Activated T-helper 17 cell treated with anti-CD3 and anti-CD28 coated beads, Interleukin-2, amount 50 U/mL, for 72 hours (primary cell): ENCODE data around the gene AVP. TPM values are rescaled to one million over a fixed set of nuclear protein-coding genes. Genes with fewer than 3 reads are reported as not detected.
A peak's percentile ranks its signal among the peaks of the same experiment; 100 is the strongest.

Experiments
- ATAC-seq: fragments of 150-1000 bp; cut with Tn5 transposase; replicated peaks from 2 replicates; pipeline ENCODE4 v1.10.0; 2021; ENCODE audit warnings: mild to moderate bottlenecking, moderate library complexity
- H3K27ac Mint-ChIP-seq: one replicate; pipeline ENCODE4 v1.8.0; 2022; ENCODE audit warnings: mixed read lengths
- H3K27me3 Mint-ChIP-seq: one replicate; pipeline ENCODE4 v1.8.0; 2022; ENCODE audit warnings: mixed read lengths
- H3K36me3 Mint-ChIP-seq: one replicate; pipeline ENCODE4 v1.8.0; 2022; ENCODE audit warnings: low read depth, mild to moderate bottlenecking, mixed read lengths
- H3K4me1 Mint-ChIP-seq: one replicate; pipeline ENCODE4 v1.8.0; 2022; ENCODE audit warnings: mixed read lengths
- H3K4me3 Mint-ChIP-seq: one replicate; pipeline ENCODE4 v1.8.0; 2022; ENCODE audit warnings: mild to moderate bottlenecking, mixed read lengths
- H3K9me3 Mint-ChIP-seq: one replicate; pipeline ENCODE4 v1.8.0; 2022; ENCODE audit warnings: mixed read lengths
- total RNA-seq, 2 donors: library from RNA; stranded (reverse); gene quantifications; one replicate each; pipeline ENCODE4 v1.2.3, GENCODE V29; 2022

Gene AVP
- total RNA-seq, 2 donors from 2014 or later = not detected

- no peaks in the 10 kb centered on the region for H3K27me3 Mint-ChIP-seq
- peak overlapping the region; percentile 65 for H3K27ac Mint-ChIP-seq
Observed at GRCh38 chr20:3040086-3040485, 44.4 kb downstream of the AVP start.

GRCh38 chr20:3039426-3039825, 45.1 kb downstream of the AVP start:
- Mint-ChIP-seq H3K27ac (peak overlapping the region; percentile 65), H3K4me3 (no peak overlapping the region), H3K27me3 (no peaks in the 10 kb centered on the region), H3K9me3 (no peaks in the 10 kb centered on the region), H3K4me1 (no peaks in the 10 kb centered on the region), H3K36me3 (peaks cover 45% of the 10 kb centered on the region)
- no peak for ATAC-seq

More at GRCh38 chr20:3040086-3040485, 44.4 kb downstream of the AVP start:
- Mint-ChIP-seq H3K4me1 (peaks cover 3% of the 10 kb centered on the region), H3K9me3 (no peaks in the 10 kb centered on the region), H3K36me3 (peaks cover 47% of the 10 kb centered on the region), H3K4me3 (no peak overlapping the region)
- no peak for ATAC-seq

GRCh38 chr20:3038454-3038853, 46.1 kb downstream of the AVP start:
- Mint-ChIP-seq H3K9me3 (no peaks in the 10 kb centered on the region), H3K27me3 (no peaks in the 10 kb centered on the region), H3K27ac (peak overlapping the region; percentile 65), H3K36me3 (peaks cover 45% of the 10 kb centered on the region), H3K4me1 (no peaks in the 10 kb centered on the region), H3K4me3 (no peak overlapping the region)
- ATAC-seq = no peak

GRCh38 chr20:3037654-3038053, 46.9 kb downstream of the AVP start:
- Mint-ChIP-seq H3K4me3 (no peak overlapping the region), H3K27me3 (no peaks in the 10 kb centered on the region), H3K4me1 (no peaks in the 10 kb centered on the region), H3K36me3 (peaks cover 45% of the 10 kb centered on the region), H3K9me3 (no peaks in the 10 kb centered on the region), H3K27ac (peak overlapping the region; percentile 10)
- no peak for ATAC-seq

GRCh38 chr20:3032624-3033023, 51.9 kb downstream of the AVP start:
- Mint-ChIP-seq H3K27ac (no peak overlapping the region), H3K36me3 (peaks cover 35% of the 10 kb centered on the region), H3K4me3 (no peak overlapping the region), H3K9me3 (no peaks in the 10 kb centered on the region), H3K4me1 (no peaks in the 10 kb centered on the region), H3K27me3 (no peaks in the 10 kb centered on the region)
- ATAC-seq = no peak

Other genes with a start within 250 kb of the AVP start
- gene PCED1A, start 244.1 kb downstream of the AVP start, total RNA-seq = 10 to 100 TPM; 15.0 to 38.5 TPM
- 10 to 100 TPM; 37.2 to 45.4 TPM for gene VPS16, start 244.0 kb downstream of the AVP start, total RNA-seq
- 10 to 100 TPM; 40.0 to 46.5 TPM for gene PTPRA, start 211.2 kb downstream of the AVP start, total RNA-seq
- 10 to 100 TPM in 1 of 2 donors, under 1 TPM in 1; 0.61 to 13.7 TPM for gene GNRH2, start 41.1 kb downstream of the AVP start, total RNA-seq
- gene MRPS26, start 38.7 kb downstream of the AVP start, total RNA-seq = 10 to 100 TPM; 52.9 to 66.4 TPM
- not detected for gene OXT, start 13.1 kb downstream of the AVP start, total RNA-seq
- gene FASTKD5, start 75.1 kb upstream of the AVP start, total RNA-seq = 10 to 100 TPM; 20.4 to 32.9 TPM
- gene UBOX5, start 75.1 kb upstream of the AVP start, total RNA-seq = 1 to 10 TPM; 6.5 to 7.0 TPM
- gene LZTS3, start 88.8 kb upstream of the AVP start, total RNA-seq = 1 to 10 TPM in 1 of 2 donors, under 1 TPM in 1; 0.82 to 3.1 TPM
- gene DDRGK1, start 120.0 kb upstream of the AVP start, total RNA-seq = 10 to 100 TPM; 67.7 to 71.2 TPM
- 10 to 100 TPM; 45.0 to 85.6 TPM for gene ITPA, start 124.8 kb upstream of the AVP start, total RNA-seq
- gene SLC4A11, start 154.5 kb upstream of the AVP start, total RNA-seq = 1 to 10 TPM in 1 of 2 donors, under 1 TPM in 1; 0.26 to 2.0 TPM